ENCODE data around the gene CCNQ.

DNA sequence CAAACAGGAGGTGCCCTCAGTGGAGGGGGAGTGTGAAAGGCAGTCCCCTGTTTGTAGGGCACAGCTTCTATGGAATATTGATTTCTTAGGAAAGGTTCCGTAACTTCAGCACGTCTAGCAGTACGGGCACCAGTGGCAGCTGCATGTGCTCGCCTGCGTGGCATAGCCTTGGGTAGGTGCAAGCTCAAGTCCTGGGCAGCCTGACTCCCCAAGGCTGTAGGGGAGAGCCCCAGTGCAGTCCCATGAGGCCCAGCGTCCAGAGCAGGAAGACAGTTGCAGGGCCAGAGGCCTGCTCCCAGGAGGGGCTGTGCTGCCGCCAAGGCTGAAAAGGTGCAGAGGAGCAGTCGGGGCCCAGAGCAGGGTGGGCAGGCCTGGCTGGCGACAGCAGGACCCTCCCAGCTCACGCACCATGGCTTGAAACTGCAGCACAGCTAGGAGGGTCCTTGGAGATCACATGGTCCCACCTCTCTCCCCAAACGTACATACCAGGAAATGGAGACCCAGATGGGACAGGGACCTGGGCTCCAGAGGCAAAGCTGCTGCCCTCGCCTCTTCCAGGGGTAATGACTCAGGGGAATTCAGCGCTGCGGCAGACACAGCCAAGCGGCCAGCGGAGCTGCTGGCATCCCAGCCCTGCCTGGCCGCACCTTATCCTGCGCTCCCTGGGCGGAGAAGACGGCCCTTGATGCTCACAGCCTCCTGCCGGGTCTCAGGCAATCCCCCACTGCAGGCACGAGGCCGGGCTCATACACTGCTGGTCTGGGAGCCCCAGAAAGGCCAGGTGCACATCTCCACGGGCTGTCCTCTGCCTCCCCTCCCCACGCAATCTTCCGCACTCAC lies 42.0 kb upstream of the CCNQ start:
- TF ChIP-seq ZNF274 (IDR thresholded peaks at IDR 0.05; ENCODE audit: low read length) = no peak
- TF ChIP-seq ZNF274 (tag by site-specific recombination; IDR thresholded peaks at IDR 0.05; ENCODE audit: borderline replicate concordance) = no peak
- TF ChIP-seq ZNF341 (tag by site-specific recombination; IDR thresholded peaks at IDR 0.05; ENCODE audit: low read depth) = no peak
- TF ChIP-seq ZBTB48 (tag by site-specific recombination; IDR thresholded peaks at IDR 0.05) = no peak
- no peak for TF ChIP-seq ZNF366 (tag by site-specific recombination; conservative IDR thresholded peaks at IDR 0.05)
- TF ChIP-seq, protein P1, sequence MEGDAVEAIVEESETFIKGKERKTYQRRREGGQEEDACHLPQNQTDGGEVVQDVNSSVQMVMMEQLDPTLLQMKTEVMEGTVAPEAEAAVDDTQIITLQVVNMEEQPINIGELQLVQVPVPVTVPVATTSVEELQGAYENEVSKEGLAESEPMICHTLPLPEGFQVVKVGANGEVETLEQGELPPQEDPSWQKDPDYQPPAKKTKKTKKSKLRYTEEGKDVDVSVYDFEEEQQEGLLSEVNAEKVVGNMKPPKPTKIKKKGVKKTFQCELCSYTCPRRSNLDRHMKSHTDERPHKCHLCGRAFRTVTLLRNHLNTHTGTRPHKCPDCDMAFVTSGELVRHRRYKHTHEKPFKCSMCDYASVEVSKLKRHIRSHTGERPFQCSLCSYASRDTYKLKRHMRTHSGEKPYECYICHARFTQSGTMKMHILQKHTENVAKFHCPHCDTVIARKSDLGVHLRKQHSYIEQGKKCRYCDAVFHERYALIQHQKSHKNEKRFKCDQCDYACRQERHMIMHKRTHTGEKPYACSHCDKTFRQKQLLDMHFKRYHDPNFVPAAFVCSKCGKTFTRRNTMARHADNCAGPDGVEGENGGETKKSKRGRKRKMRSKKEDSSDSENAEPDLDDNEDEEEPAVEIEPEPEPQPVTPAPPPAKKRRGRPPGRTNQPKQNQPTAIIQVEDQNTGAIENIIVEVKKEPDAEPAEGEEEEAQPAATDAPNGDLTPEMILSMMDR (tag by site-specific recombination; IDR thresholded peaks at IDR 0.05) = no peak
- TF ChIP-seq ZNF558 (tag by site-specific recombination; IDR thresholded peaks at IDR 0.05) = no peak
- TF ChIP-seq ZSCAN18 (tag by site-specific recombination; IDR thresholded peaks at IDR 0.05) = no peak
- no peak for TF ChIP-seq ZNF184 (tag by site-specific recombination; IDR thresholded peaks at IDR 0.05)
- TF ChIP-seq, protein P2, sequence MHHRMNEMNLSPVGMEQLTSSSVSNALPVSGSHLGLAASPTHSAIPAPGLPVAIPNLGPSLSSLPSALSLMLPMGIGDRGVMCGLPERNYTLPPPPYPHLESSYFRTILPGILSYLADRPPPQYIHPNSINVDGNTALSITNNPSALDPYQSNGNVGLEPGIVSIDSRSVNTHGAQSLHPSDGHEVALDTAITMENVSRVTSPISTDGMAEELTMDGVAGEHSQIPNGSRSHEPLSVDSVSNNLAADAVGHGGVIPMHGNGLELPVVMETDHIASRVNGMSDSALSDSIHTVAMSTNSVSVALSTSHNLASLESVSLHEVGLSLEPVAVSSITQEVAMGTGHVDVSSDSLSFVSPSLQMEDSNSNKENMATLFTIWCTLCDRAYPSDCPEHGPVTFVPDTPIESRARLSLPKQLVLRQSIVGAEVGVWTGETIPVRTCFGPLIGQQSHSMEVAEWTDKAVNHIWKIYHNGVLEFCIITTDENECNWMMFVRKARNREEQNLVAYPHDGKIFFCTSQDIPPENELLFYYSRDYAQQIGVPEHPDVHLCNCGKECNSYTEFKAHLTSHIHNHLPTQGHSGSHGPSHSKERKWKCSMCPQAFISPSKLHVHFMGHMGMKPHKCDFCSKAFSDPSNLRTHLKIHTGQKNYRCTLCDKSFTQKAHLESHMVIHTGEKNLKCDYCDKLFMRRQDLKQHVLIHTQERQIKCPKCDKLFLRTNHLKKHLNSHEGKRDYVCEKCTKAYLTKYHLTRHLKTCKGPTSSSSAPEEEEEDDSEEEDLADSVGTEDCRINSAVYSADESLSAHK (tag by site-specific recombination; IDR thresholded peaks at IDR 0.05) = no peak
- TF ChIP-seq, protein P3, sequence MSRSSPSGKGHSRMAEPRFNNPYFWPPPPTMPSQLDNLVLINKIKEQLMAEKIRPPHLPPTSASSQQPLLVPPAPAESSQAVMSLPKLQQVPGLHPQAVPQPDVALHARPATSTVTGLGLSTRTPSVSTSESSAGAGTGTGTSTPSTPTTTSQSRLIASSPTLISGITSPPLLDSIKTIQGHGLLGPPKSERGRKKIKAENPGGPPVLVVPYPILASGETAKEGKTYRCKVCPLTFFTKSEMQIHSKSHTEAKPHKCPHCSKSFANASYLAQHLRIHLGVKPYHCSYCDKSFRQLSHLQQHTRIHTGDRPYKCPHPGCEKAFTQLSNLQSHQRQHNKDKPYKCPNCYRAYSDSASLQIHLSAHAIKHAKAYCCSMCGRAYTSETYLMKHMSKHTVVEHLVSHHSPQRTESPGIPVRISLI (tag by site-specific recombination; IDR thresholded peaks at IDR 0.05) = no peak
- TF ChIP-seq ZNF10 (tag by site-specific recombination; IDR thresholded peaks at IDR 0.05) = no peak
- no peak for TF ChIP-seq ZNF121 (tag by site-specific recombination; IDR thresholded peaks at IDR 0.05)
